ENCODE measurements around the gene SMAD5. TPM values are rescaled to one million over a fixed set of nuclear protein-coding genes. Genes with fewer than 3 reads are reported as not detected.

Gene SMAD5
- total RNA-seq, 1 experiment from 2014 or later, result 38.3 TPM

DNA sequence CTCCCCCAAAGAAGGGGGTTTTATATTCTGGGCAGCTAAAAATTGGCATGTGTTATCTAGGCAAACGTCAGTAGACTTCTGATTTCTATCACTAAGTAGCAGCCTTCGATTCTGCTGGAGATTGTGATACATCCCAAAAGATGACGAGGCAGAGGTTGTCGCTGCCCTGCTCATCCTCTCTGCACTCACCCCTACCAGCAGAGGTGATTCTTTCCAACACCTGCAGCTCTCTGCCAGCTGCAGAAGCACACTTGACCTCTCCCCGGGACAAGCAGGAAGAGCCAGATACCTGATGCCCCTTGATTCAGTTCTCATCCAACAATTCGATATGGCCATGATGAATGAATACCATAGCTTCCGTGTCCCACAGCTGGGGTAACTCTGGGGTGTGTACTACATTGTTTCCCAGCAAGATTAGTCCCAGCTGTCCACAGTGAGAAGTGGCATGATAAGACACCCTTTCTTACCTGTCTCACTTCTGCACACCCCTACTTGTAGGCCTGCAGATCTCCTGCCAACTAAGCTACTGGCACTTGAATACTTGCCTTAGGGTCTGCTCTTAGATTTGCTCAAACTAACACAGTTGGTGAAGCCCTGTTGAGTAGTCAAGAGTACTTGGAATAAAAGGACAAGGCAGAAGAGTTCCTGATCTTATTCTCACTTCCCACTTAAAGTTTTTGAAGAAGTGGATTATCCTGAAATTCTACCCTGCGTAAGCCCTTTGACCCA is 37.6 kb upstream of the SMAD5 start:
- H2AFZ ChIP-seq (ENCODE audit: low read length), result no peak overlapping the region
- H4K20me1 ChIP-seq (ENCODE audit: insufficient read depth, low read depth, low read length), result no peaks in the 10 kb centered on the region

DNA sequence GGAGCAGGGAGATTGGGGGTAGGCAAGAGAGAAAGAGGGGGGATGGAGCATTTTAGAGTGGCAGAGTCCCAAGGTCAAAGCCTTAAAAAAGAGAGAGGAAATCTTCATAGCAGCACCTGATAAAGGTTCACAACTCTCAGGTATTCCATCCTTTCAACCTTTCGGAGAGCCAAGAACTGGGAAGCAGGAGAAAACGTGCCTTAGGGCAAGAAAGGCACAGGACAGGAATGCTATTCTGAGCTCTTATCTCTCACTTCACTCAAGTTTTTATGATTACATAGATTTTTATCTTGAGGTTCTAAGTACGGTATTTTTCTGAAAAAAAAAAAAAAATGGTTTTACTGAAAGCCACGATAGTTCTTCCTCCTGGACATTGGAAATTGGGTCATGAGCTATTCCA is 34.5 kb upstream of the SMAD5 start:
- no peak overlapping the region for H3K4me3 ChIP-seq (ENCODE audit: low read length)
- no peaks in the 10 kb centered on the region for H3K36me3 ChIP-seq (ENCODE audit: insufficient read depth, low read length)
- no peak overlapping the region for H3K4me2 ChIP-seq (ENCODE audit: low read depth, low read length, poor library complexity, severe bottlenecking)
- no peaks in the 10 kb centered on the region for H3K27me3 ChIP-seq (ENCODE audit: low read length)
- H3K9me2 ChIP-seq (replicated peaks; ENCODE audit: insufficient read depth, low read length), result no peaks in the 10 kb centered on the region
- H3K9me3 ChIP-seq (ENCODE audit: low read length), result no peaks in the 10 kb centered on the region
- no peaks in the 10 kb centered on the region for H4K20me1 ChIP-seq (ENCODE audit: insufficient read depth, low read depth, low read length)
- no peaks in the 10 kb centered on the region for H3K79me2 ChIP-seq (ENCODE audit: low read length)
- DNase-seq, result no peak
- no peak overlapping the region for H3K9ac ChIP-seq (ENCODE audit: low read length)
- H2AFZ ChIP-seq (ENCODE audit: low read length), result no peak overlapping the region
- no peaks in the 10 kb centered on the region for H3K4me1 ChIP-seq (ENCODE audit: low read length)
- H3K27ac ChIP-seq (ENCODE audit: low read length), result no peak overlapping the region

More for the DNA sequence above, 37.6 kb upstream of the SMAD5 start:
- Histone ChIP-seq H3K27ac (ENCODE audit: low read length) (no peak overlapping the region), H3K9ac (ENCODE audit: low read length) (no peak overlapping the region), H3K4me2 (ENCODE audit: low read depth, low read length, poor library complexity, severe bottlenecking) (no peak overlapping the region), H3K9me3 (ENCODE audit: low read length) (no peaks in the 10 kb centered on the region), H3K79me2 (ENCODE audit: low read length) (no peaks in the 10 kb centered on the region), H3K27me3 (ENCODE audit: low read length) (no peaks in the 10 kb centered on the region), H3K4me3 (ENCODE audit: low read length) (no peak overlapping the region), H3K36me3 (ENCODE audit: insufficient read depth, low read length) (no peaks in the 10 kb centered on the region), H3K9me2 (replicated peaks; ENCODE audit: insufficient read depth, low read length) (no peaks in the 10 kb centered on the region), H3K4me1 (ENCODE audit: low read length) (no peaks in the 10 kb centered on the region)
- DNase-seq, result no peak

DNA sequence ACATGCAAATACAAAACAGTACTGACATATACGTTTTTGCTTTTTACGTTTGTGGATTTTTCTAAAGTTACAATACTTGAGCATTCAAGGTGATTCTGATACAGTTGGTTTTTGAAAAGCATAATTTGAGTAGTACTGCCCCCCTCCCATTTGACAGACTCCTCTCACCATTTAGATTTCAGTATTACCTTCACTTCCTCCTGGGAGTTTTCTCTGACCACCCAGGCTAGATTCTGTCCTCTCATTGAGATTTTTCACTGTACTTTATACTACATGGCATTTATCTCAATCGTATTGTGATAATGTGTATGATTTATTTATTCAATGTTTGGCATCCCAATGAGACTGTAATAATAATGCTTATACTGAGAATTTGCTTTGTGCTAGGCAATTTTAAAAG is 32.8 kb upstream of the SMAD5 start:
- Histone ChIP-seq H3K9me3 (ENCODE audit: low read length) (no peaks in the 10 kb centered on the region), H2AFZ (ENCODE audit: low read length) (no peak overlapping the region), H3K36me3 (ENCODE audit: insufficient read depth, low read length) (no peaks in the 10 kb centered on the region), H3K4me3 (ENCODE audit: low read length) (no peak overlapping the region), H3K4me2 (ENCODE audit: low read depth, low read length, poor library complexity, severe bottlenecking) (no peak overlapping the region), H3K9me2 (replicated peaks; ENCODE audit: insufficient read depth, low read length) (no peaks in the 10 kb centered on the region), H3K27ac (ENCODE audit: low read length) (no peak overlapping the region), H3K27me3 (ENCODE audit: low read length) (no peaks in the 10 kb centered on the region), H3K4me1 (ENCODE audit: low read length) (no peaks in the 10 kb centered on the region), H4K20me1 (ENCODE audit: insufficient read depth, low read depth, low read length) (no peaks in the 10 kb centered on the region), H3K9ac (ENCODE audit: low read length) (no peak overlapping the region), H3K79me2 (ENCODE audit: low read length) (no peaks in the 10 kb centered on the region)
- no peak for DNase-seq

DNA sequence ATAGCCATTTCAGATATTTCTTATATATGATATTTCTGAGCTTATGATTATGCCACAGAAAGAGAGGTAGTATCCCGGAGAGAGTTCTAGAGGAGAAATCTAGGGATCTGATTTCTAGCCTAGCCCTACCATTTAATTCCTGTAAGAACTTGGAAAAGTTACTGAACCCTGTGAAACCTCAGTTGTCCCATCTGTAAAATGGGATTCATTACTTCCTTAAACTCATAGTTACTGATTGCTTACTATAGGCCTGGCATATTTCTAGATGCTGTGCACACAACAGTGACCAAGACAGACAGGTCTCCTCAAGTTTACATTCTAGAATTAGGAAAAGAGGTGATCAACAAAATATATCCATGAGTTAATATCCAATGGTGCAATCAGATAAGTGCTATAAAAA is 30.8 kb upstream of the SMAD5 start:
- Histone ChIP-seq H3K27me3 (ENCODE audit: low read length) (no peaks in the 10 kb centered on the region), H3K4me1 (ENCODE audit: low read length) (no peaks in the 10 kb centered on the region), H2AFZ (ENCODE audit: low read length) (no peak overlapping the region), H3K79me2 (ENCODE audit: low read length) (no peaks in the 10 kb centered on the region), H3K9me2 (replicated peaks; ENCODE audit: insufficient read depth, low read length) (no peaks in the 10 kb centered on the region), H3K9me3 (ENCODE audit: low read length) (no peaks in the 10 kb centered on the region), H3K4me3 (ENCODE audit: low read length) (no peak overlapping the region), H4K20me1 (ENCODE audit: insufficient read depth, low read depth, low read length) (no peaks in the 10 kb centered on the region), H3K9ac (ENCODE audit: low read length) (no peak overlapping the region), H3K4me2 (ENCODE audit: low read depth, low read length, poor library complexity, severe bottlenecking) (no peak overlapping the region), H3K27ac (ENCODE audit: low read length) (no peak overlapping the region), H3K36me3 (ENCODE audit: insufficient read depth, low read length) (no peaks in the 10 kb centered on the region)
- DNase-seq, result no peak

DNA sequence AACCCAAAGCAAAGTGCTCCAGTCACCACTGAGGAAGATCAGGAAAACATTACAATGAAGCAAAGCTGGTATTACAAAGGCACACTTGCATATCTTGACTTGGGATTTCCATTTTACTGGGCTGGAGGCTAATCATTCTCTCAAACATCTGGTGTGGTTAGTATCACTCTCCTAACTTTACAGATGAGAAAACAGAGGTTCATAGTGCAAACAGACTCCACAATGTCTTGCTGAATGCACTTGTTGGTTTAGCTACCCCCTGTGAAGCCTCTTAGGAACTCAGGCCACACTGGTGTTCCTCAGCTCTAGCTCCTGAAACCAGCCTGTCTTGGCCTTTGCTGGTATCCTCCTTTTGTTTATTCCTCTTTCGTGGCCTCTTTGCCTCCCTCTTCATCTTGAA is 29.5 kb upstream of the SMAD5 start:
- H3K27me3 ChIP-seq (ENCODE audit: low read length), result no peaks in the 10 kb centered on the region
- no peak overlapping the region for H2AFZ ChIP-seq (ENCODE audit: low read length)
- H3K9me3 ChIP-seq (ENCODE audit: low read length), result no peaks in the 10 kb centered on the region
- no peaks in the 10 kb centered on the region for H3K79me2 ChIP-seq (ENCODE audit: low read length)
- no peak overlapping the region for H3K27ac ChIP-seq (ENCODE audit: low read length)
- no peaks in the 10 kb centered on the region for H3K36me3 ChIP-seq (ENCODE audit: insufficient read depth, low read length)
- no peaks in the 10 kb centered on the region for H3K4me1 ChIP-seq (ENCODE audit: low read length)
- H3K9me2 ChIP-seq (replicated peaks; ENCODE audit: insufficient read depth, low read length), result no peaks in the 10 kb centered on the region
- DNase-seq, result no peak
- no peak overlapping the region for H3K4me3 ChIP-seq (ENCODE audit: low read length)
- no peak overlapping the region for H3K4me2 ChIP-seq (ENCODE audit: low read depth, low read length, poor library complexity, severe bottlenecking)
- H4K20me1 ChIP-seq (ENCODE audit: insufficient read depth, low read depth, low read length), result no peaks in the 10 kb centered on the region
- H3K9ac ChIP-seq (ENCODE audit: low read length), result no peak overlapping the region

DNA sequence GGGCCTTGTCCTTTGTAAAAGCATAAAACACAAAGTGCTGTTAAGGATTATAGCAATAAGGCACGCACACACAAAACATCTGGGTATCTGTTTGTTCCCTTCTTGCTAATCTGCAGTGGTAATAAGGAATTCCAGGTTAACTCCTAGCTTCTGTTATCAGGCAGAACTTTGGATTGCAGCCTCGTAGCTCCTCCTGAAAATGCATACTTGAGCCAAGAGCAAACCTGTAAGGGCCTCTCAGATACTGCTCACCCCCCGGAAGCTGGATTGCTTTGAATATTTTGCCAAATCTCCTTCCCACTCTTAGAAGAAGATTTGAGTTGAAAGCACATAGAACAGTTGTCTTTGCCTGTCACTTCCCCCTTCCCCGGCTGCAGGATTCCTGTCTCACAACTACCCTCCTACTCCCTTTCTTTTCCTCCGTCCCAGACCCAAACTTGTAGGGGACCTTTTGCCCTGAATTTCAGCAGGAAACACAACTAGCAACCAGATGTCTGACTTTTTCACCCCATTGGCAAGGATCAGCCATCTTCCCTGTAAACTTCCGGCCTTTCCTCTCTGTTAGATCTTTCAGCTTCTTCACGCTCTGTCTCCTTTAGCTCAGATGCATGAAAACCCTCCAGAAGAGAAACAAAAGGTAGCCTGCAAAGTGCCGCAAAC is 28.2 kb upstream of the SMAD5 start:
- H2AFZ ChIP-seq (ENCODE audit: low read length), result no peak overlapping the region
- no peak overlapping the region for H3K27ac ChIP-seq (ENCODE audit: low read length)
- H3K4me1 ChIP-seq (ENCODE audit: low read length), result no peaks in the 10 kb centered on the region
- H3K27me3 ChIP-seq (ENCODE audit: low read length), result no peaks in the 10 kb centered on the region
- no peaks in the 10 kb centered on the region for H3K9me3 ChIP-seq (ENCODE audit: low read length)
- no peak overlapping the region for H3K4me3 ChIP-seq (ENCODE audit: low read length)
- H3K9me2 ChIP-seq (replicated peaks; ENCODE audit: insufficient read depth, low read length), result no peaks in the 10 kb centered on the region
- no peak overlapping the region for H3K9ac ChIP-seq (ENCODE audit: low read length)
- DNase-seq, result no peak
- no peaks in the 10 kb centered on the region for H4K20me1 ChIP-seq (ENCODE audit: insufficient read depth, low read depth, low read length)
- H3K79me2 ChIP-seq (ENCODE audit: low read length), result no peaks in the 10 kb centered on the region
- no peaks in the 10 kb centered on the region for H3K36me3 ChIP-seq (ENCODE audit: insufficient read depth, low read length)
- H3K4me2 ChIP-seq (ENCODE audit: low read depth, low read length, poor library complexity, severe bottlenecking), result no peak overlapping the region

DNA sequence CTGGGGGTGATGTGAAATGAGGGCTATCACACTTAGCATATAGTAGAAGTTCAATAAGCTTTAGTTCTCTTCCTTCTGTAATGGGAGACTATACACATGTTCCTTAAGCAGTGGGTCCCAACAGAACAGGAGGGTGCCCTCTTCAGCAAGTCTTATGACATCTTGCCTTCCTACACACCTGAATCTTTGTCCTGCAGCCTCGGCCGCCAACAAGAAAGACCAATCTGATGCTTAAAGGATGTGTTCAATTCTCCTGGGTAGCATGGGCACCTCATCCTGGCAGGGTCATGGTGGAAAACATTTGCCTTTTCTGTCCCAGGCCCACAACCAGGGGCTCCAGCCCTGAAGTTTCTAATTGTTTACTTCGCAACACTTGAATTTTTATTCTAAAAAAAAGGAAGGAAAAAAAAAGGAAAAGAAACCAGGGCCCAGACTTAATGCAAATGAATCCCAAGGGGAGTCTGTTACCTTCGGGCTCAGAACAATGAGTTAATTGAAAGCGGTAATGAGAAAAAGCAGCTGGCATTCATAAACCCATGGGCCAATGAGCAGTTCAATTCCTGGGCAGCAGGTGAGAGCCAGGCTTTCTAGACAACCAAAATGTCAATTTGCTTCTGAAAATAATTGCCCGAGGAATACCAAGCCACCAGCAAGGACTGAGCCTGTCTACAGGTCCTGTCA is 26.2 kb upstream of the SMAD5 start:
- Histone ChIP-seq H3K9me3 (ENCODE audit: low read length) (no peaks in the 10 kb centered on the region), H3K27ac (ENCODE audit: low read length) (no peak overlapping the region), H3K27me3 (ENCODE audit: low read length) (no peaks in the 10 kb centered on the region), H3K9ac (ENCODE audit: low read length) (no peak overlapping the region), H2AFZ (ENCODE audit: low read length) (no peak overlapping the region), H3K36me3 (ENCODE audit: insufficient read depth, low read length) (no peaks in the 10 kb centered on the region), H3K79me2 (ENCODE audit: low read length) (no peaks in the 10 kb centered on the region), H3K4me3 (ENCODE audit: low read length) (no peak overlapping the region), H3K9me2 (replicated peaks; ENCODE audit: insufficient read depth, low read length) (no peaks in the 10 kb centered on the region), H3K4me2 (ENCODE audit: low read depth, low read length, poor library complexity, severe bottlenecking) (no peak overlapping the region), H4K20me1 (ENCODE audit: insufficient read depth, low read depth, low read length) (no peaks in the 10 kb centered on the region), H3K4me1 (ENCODE audit: low read length) (no peaks in the 10 kb centered on the region)
- no peak for DNase-seq

DNA sequence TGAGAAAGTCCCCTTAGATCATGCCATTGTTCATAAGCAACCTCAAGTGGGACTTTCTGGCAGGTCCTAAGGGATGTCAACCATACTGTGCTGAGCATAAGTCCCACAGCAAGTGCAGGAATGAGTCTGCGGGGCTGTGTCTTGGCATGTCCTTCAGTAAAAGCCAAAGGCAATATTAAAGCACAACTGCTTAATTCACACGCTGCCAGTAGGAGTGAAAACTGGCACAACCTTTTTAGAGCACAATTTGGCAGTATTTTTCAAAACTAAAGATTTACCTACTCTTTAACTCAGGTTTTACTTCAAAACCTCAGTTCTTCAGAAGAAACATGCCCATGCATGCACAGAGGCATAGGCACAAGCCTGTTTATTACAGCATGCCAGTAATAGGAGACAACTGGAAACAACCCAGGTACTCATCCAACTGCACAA is 24.4 kb upstream of the SMAD5 start:
- Histone ChIP-seq H3K9ac (ENCODE audit: low read length) (no peak overlapping the region), H2AFZ (ENCODE audit: low read length) (no peak overlapping the region), H3K4me2 (ENCODE audit: low read depth, low read length, poor library complexity, severe bottlenecking) (no peak overlapping the region), H3K9me3 (ENCODE audit: low read length) (no peaks in the 10 kb centered on the region), H3K79me2 (ENCODE audit: low read length) (no peaks in the 10 kb centered on the region), H3K9me2 (replicated peaks; ENCODE audit: insufficient read depth, low read length) (no peaks in the 10 kb centered on the region), H3K27ac (ENCODE audit: low read length) (no peak overlapping the region), H3K4me1 (ENCODE audit: low read length) (no peaks in the 10 kb centered on the region), H4K20me1 (ENCODE audit: insufficient read depth, low read depth, low read length) (no peaks in the 10 kb centered on the region), H3K36me3 (ENCODE audit: insufficient read depth, low read length) (no peaks in the 10 kb centered on the region), H3K27me3 (ENCODE audit: low read length) (no peaks in the 10 kb centered on the region), H3K4me3 (ENCODE audit: low read length) (no peak overlapping the region)
- no peak for DNase-seq
